Type B pancreatic cell (in vitro differentiated cells): ENCODE measurements around the gene INHBA. TPM values are rescaled to one million over a fixed set of nuclear protein-coding genes. Genes with fewer than 3 reads are reported as not detected.

Source experiments
- DNase-seq: peaks from one replicate; pipeline ENCODE4 v3.0.0; 2021; ENCODE audit warnings: mixed read lengths; ENCODE audit not compliant: unreplicated experiment; ENCODE audit errors: extremely low spot score
- H3K27ac Mint-ChIP-seq: 2 replicates; pipeline ENCODE4 v1.8.0; 2021; ENCODE audit warnings: mild to moderate bottlenecking, mixed read lengths
- H3K27me3 Mint-ChIP-seq: 2 replicates; pipeline ENCODE4 v1.8.0; 2021; ENCODE audit warnings: mixed read lengths
- H3K36me3 Mint-ChIP-seq: 2 replicates; pipeline ENCODE4 v1.8.0; 2021; ENCODE audit warnings: mixed read lengths
- H3K4me1 Mint-ChIP-seq: one replicate; pipeline ENCODE4 v1.8.0; 2021; ENCODE audit warnings: mixed read lengths; ENCODE audit not compliant: unreplicated experiment
- H3K4me3 Mint-ChIP-seq: 2 replicates; pipeline ENCODE4 v1.8.0; 2021; ENCODE audit warnings: mild to moderate bottlenecking, mixed read lengths
- H3K9me3 Mint-ChIP-seq: 2 replicates; pipeline ENCODE4 v1.8.0; 2021; ENCODE audit warnings: mixed read lengths
- CTCF ChIP-seq: fragments of 200-600 bp; sonication (generic); conservative IDR thresholded peaks from 2 replicates; pipeline ENCODE4 v1.5.0; 2021; ENCODE audit warnings: antibody characterized with exemption, mild to moderate bottlenecking
- total RNA-seq: library from RNA; stranded (reverse); gene quantifications from 2 replicates; pipeline ENCODE4 v1.2.1, GENCODE V29; 2021; ENCODE audit warnings: low replicate concordance

INHBA gene
- total RNA-seq, 1 donor from 2014 or later, result 19.9 TPM

- Mint-ChIP-seq H3K27me3 (peaks cover 20% of the 10 kb centered on the region), H3K27ac (no peak overlapping the region), H3K4me3 (peak overlapping the region; percentile 95), H3K4me1 (peaks cover 46% of the 10 kb centered on the region), H3K36me3 (peaks cover 12% of the 10 kb centered on the region), H3K9me3 (no peaks in the 10 kb centered on the region)
- no peak for DNase-seq
- TF ChIP-seq CTCF, result no peak
These were observed 4.8 kb downstream of the INHBA start for GRCh38 chr7:41698114-41698513.

GRCh38 chr7:41696323-41696916, 6.5 kb downstream of the INHBA start:
- Mint-ChIP-seq H3K9me3 (no peaks in the 10 kb centered on the region), H3K4me1 (peaks cover 51% of the 10 kb centered on the region), H3K4me3 (peak overlapping the region; percentile 91), H3K36me3 (peaks cover 18% of the 10 kb centered on the region), H3K27ac (peak overlapping the region; percentile 71), H3K27me3 (peaks cover 18% of the 10 kb centered on the region)
- DNase-seq, result no peak
- TF ChIP-seq CTCF, result peak; percentile 87

- Mint-ChIP-seq H3K27ac (peak overlapping the region; percentile 71), H3K27me3 (peaks cover 13% of the 10 kb centered on the region), H3K4me3 (peak overlapping the region; percentile 91), H3K4me1 (peaks cover 50% of the 10 kb centered on the region), H3K9me3 (no peaks in the 10 kb centered on the region), H3K36me3 (peaks cover 23% of the 10 kb centered on the region)
- TF ChIP-seq CTCF, result no peak
- no peak for DNase-seq
These were observed 7.1 kb downstream of the INHBA start for GRCh38 chr7:41695661-41696322.

- TF ChIP-seq CTCF, result no peak
- peak overlapping the region; percentile 91 for H3K4me3 Mint-ChIP-seq
- peaks cover 50% of the 10 kb centered on the region for H3K4me1 Mint-ChIP-seq
- no peak overlapping the region for H3K27ac Mint-ChIP-seq
- peaks cover 25% of the 10 kb centered on the region for H3K36me3 Mint-ChIP-seq
- no peak for DNase-seq
- H3K9me3 Mint-ChIP-seq, result no peaks in the 10 kb centered on the region
- H3K27me3 Mint-ChIP-seq, result peaks cover 5% of the 10 kb centered on the region
These were observed 8.4 kb downstream of the INHBA start for GRCh38 chr7:41694495-41694894.

- peaks cover 3% of the 10 kb centered on the region for H3K27me3 Mint-ChIP-seq
- H3K4me1 Mint-ChIP-seq, result peaks cover 50% of the 10 kb centered on the region
- peak; percentile 68 for TF ChIP-seq CTCF
- H3K9me3 Mint-ChIP-seq, result no peaks in the 10 kb centered on the region
- peak overlapping the region; percentile 29 for H3K4me3 Mint-ChIP-seq
- H3K36me3 Mint-ChIP-seq, result peaks cover 28% of the 10 kb centered on the region
- no peak overlapping the region for H3K27ac Mint-ChIP-seq
- DNase-seq, result no peak
These were observed 9.5 kb downstream of the INHBA start for GRCh38 chr7:41693150-41693997.
